IMR-90 (cell line): ENCODE data around the gene CPEB1. TPM values are rescaled to one million over a fixed set of nuclear protein-coding genes. Genes with fewer than 3 reads are reported as not detected.

Experiments used
- ATAC-seq: fragments of 200-7000 bp; cut with Tn5 transposase; 2 replicates; pipeline ENCODE4 v1.9.1; 2020; ENCODE audit warnings: low read depth, mild to moderate bottlenecking, moderate library complexity
- BruUV-seq: library from RNA; stranded (reverse); fragments of 400-500 nt; replicated peaks from 2 replicates; lab custom pipeline; 2021; lab: Mats Ljungman, UMichigan
- CTCF ChIA-PET: fragments of 300-600 bp; formaldehyde crosslinking; extraction: SDS; loops from one replicate; lab custom pipeline; 2021; ENCODE audit warnings: antibody characterized with exemption; lab: Yijun Ruan, JAX
- POLR2A ChIA-PET: fragments of 300-600 bp; sonication (Branson Sonifier 250); formaldehyde crosslinking; loops from one replicate; lab custom pipeline; 2022; ENCODE audit warnings: antibody characterized with exemption; ENCODE audit not compliant: unreplicated experiment; lab: Charles Lee
- DNase-seq: peaks from one replicate; pipeline ENCODE4 v3.0.0; 2013
- H2AFZ ChIP-seq: replicated peaks from 2 replicates; pipeline ENCODE3; 2013; ENCODE audit warnings: low read length, mild to moderate bottlenecking; ENCODE audit not compliant: poor library complexity
- H2AK5ac ChIP-seq: 2 replicates; pipeline ENCODE4 v1.6.1; 2013; ENCODE audit warnings: low read depth, low read length, inconsistent platforms
- H2AK9ac ChIP-seq: replicated peaks from 2 replicates; pipeline ENCODE3; 2013; ENCODE audit warnings: mild to moderate bottlenecking, low read depth, low read length, moderate library complexity; ENCODE audit not compliant: poor library complexity
- H2BK120ac ChIP-seq: 2 replicates; pipeline ENCODE4 v1.6.1; 2013; ENCODE audit warnings: low read depth, low read length, inconsistent platforms
- H2BK15ac ChIP-seq: 3 replicates; pipeline ENCODE4 v1.6.1; 2013; ENCODE audit warnings: low read depth, low read length, inconsistent platforms
- H2BK20ac ChIP-seq: 2 replicates; pipeline ENCODE4 v1.6.1; 2013; ENCODE audit warnings: low read depth, mild to moderate bottlenecking, inconsistent platforms, low read length, moderate library complexity
- H2BK5ac ChIP-seq: 2 replicates; pipeline ENCODE4 v1.6.1; 2013; ENCODE audit warnings: mild to moderate bottlenecking, low read depth, low read length, inconsistent platforms; ENCODE audit not compliant: poor library complexity, severe bottlenecking
- H3K14ac ChIP-seq: replicated peaks from 2 replicates; pipeline ENCODE4 v1.6.1; 2013; ENCODE audit warnings: low read depth, low read length, inconsistent platforms
- H3K18ac ChIP-seq: 2 replicates; pipeline ENCODE4 v1.6.1; 2013; ENCODE audit warnings: low read depth, low read length, control low read depth
- H3K23ac ChIP-seq: 2 replicates; pipeline ENCODE4 v1.6.1; 2013; ENCODE audit warnings: low read depth, low read length, inconsistent platforms
- H3K27ac ChIP-seq: 2 replicates; pipeline ENCODE4 v1.5.1; 2013; ENCODE audit warnings: mild to moderate bottlenecking, control low read depth, low read length; ENCODE audit not compliant: insufficient read depth
- H3K27me3 ChIP-seq: 2 replicates; pipeline ENCODE4 v1.6.1; 2013; ENCODE audit warnings: low read length; ENCODE audit not compliant: control insufficient read depth, insufficient read depth
- H3K36me3 ChIP-seq: 2 replicates; pipeline ENCODE4 v1.6.1; 2013; ENCODE audit warnings: low read length, mixed read lengths; ENCODE audit not compliant: control insufficient read depth, insufficient read depth
- H3K4ac ChIP-seq: 2 replicates; pipeline ENCODE4 v1.6.1; 2013; ENCODE audit warnings: low read depth, low read length, inconsistent platforms
- H3K4me1 ChIP-seq: 2 replicates; pipeline ENCODE4 v1.6.1; 2013; ENCODE audit warnings: low read length, mixed read lengths; ENCODE audit not compliant: control insufficient read depth, insufficient read depth
- H3K4me2 ChIP-seq: 2 replicates; pipeline ENCODE4 v1.6.1; 2013; ENCODE audit warnings: low read depth, mild to moderate bottlenecking, control low read depth, low read length, moderate library complexity
- H3K4me3 ChIP-seq: 2 replicates; pipeline ENCODE4 v1.5.1; 2013; ENCODE audit warnings: low read depth, mild to moderate bottlenecking, control low read depth, low read length, moderate library complexity; ENCODE audit not compliant: insufficient read depth
- H3K56ac ChIP-seq: 2 replicates; pipeline ENCODE4 v1.6.1; 2013; ENCODE audit warnings: low read length, inconsistent platforms; ENCODE audit not compliant: insufficient read depth; ENCODE audit errors: extremely low read depth
- H3K79me1 ChIP-seq, 2 experiments: 2 replicates each; pipeline ENCODE4 v1.6.1; 2013; ENCODE audit warnings: low read length in 2 of 2, inconsistent platforms in 1 of 2, low read depth in 1 of 2
- H3K9ac ChIP-seq: 2 replicates; pipeline ENCODE4 v1.6.1; 2013; ENCODE audit warnings: low read depth, low read length, control low read depth
- H3K9me1 ChIP-seq: 2 replicates; pipeline ENCODE4 v1.6.1; 2013; ENCODE audit warnings: low read length, inconsistent platforms; ENCODE audit not compliant: insufficient read depth
- H3K9me3 ChIP-seq: 2 replicates; pipeline ENCODE4 v1.6.1; 2013; ENCODE audit warnings: low read length; ENCODE audit not compliant: control insufficient read depth, insufficient read depth
- H4K20me1 ChIP-seq: 2 replicates; pipeline ENCODE4 v1.6.1; 2013; ENCODE audit warnings: low read length, inconsistent platforms; ENCODE audit not compliant: insufficient read depth
- H4K5ac ChIP-seq: 2 replicates; pipeline ENCODE4 v1.6.1; 2013; ENCODE audit warnings: mild to moderate bottlenecking, low read depth, low read length, control low read depth
- H4K8ac ChIP-seq, 2 experiments: 2 replicates each; pipeline ENCODE4 v1.6.1; 2013; ENCODE audit warnings: low read depth in 2 of 2, low read length in 2 of 2, control low read depth in 1 of 2, inconsistent platforms in 1 of 2
- H4K91ac ChIP-seq: 2 replicates; pipeline ENCODE4 v1.6.1; 2013; ENCODE audit warnings: low read depth, low read length, inconsistent platforms; ENCODE audit not compliant: insufficient read depth
- NFE2L2 ChIP-seq: fragments of 150-350 bp; IDR thresholded peaks from 2 replicates; pipeline ENCODE4 v1.6.1; 2016; ENCODE audit warnings: low read depth, mild to moderate bottlenecking, low read length
- WGBS, 2 experiments: methylation state at CpG; one replicate each; pipeline versions ENCODE4 v1.1.5 to v1.1.7; 2013; ENCODE audit warnings: missing lambda C conversion rate in 2 of 2; ENCODE audit not compliant: insufficient read length in 1 of 2; ENCODE audit errors: extremely low coverage in 2 of 2; 5-methylcytosine and 5-hydroxymethylcytosine counted together
- dilution Hi-C: fragments of 300-500 bp; cut with HindIII; formaldehyde crosslinking; loops from one replicate; pipeline ENCODE4 v1.14.3; 2018; ENCODE audit warnings: low sequenced_read_pairs; ENCODE audit not compliant: unreplicated experiment
- in situ Hi-C: fragments of 300-500 bp; cut with MboI; formaldehyde crosslinking; loops from 3 replicates; pipeline ENCODE4 v1.14.3; 2019; ENCODE audit warnings: low sequenced_read_pairs, inconsistent platforms, mixed read lengths
- intact Hi-C: fragments of 100-400 bp; cut with micrococcal nuclease; formaldehyde crosslinking; loops from 2 replicates; pipeline ENCODE4 v1.10.0; 2022
- polyA plus RNA-seq, 3 experiments: library from polyadenylated mRNA; depleted of rRNA; stranded (reverse); fragments of >200 nt; gene quantifications; 2 replicates each; pipeline ENCODE4 v1.2.3, GENCODE V29; 2012; ENCODE audit warnings: low replicate concordance in 1 of 3
- total RNA-seq: library from RNA; depleted of rRNA; stranded (reverse); fragments of >200 nt; gene quantifications from 2 replicates; pipeline ENCODE4 v1.2.3, GENCODE V29; 2012
- TF ChIP-seq, protein P1 (sequence below): fragments of 150-350 bp; IDR thresholded peaks from 2 replicates; pipeline ENCODE4 v1.6.1; 2016; ENCODE audit warnings: low read depth, mild to moderate bottlenecking, low read length, moderate library complexity, borderline replicate concordance
- TF ChIP-seq, protein P2 (sequence below): fragments of 150-350 bp; IDR thresholded peaks from 2 replicates; pipeline ENCODE4 v1.6.1; 2017; ENCODE audit warnings: mild to moderate bottlenecking, antibody characterized with exemption, low read length, low read depth
- TF ChIP-seq, protein P3 (sequence below): conservative IDR thresholded peaks from 2 replicates; pipeline ENCODE4 v1.5.1; 2012; ENCODE audit warnings: mild to moderate bottlenecking, low read depth, low read length, improper control_type of control experiment

CPEB1 gene
- total and polyA plus RNA-seq, 2 of the 4 experiments (the other 2 are of a cell fraction): 8.9 to 12.5 TPM

DNA sequence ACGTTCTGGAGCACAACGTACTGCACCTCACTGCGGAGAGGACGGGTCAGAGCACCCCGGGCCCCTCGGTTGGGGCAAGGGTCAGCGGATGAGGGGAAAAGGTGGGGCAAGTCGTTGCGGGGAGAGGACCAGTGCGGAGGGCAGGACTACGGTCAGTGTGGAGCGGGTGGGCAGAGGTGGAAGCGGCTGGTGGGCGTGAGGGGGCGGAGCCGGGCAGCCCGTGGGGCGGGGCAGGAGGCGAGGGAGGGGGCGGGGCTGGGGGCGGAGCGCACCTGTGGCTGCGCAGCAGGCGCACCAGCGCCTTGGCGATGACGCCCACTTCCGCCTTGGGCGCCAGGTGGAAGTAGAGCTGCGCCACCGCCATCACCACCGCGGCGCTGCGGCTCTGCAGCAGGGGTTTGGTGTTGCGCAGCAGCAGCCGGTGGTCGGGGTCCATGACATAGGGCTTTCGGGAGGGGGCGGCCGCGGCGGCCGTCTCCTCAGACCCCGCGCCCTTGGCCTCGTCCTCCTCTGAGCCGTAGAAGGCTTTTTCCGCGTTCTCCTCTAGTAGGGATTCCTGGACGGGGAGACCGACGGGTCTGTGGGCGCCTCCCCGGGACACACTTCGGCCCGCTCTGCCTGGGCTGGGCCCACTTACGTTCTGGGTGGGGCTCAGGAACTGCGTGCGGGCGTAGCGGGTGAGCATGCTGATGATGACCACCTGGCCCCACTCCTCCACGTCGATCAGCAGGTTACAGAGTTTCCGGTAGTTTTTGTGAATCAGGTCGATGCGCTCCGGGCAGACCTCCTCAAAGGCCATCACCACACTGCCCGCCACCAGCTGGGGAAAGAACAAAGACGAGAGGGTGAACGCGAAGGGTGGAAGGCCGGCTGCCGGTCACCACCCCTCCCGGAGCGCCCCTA lies 33.3 kb upstream of the CPEB1 start:
- Histone ChIP-seq H2BK120ac (no peak overlapping the region), H3K4me1 (no peaks in the 10 kb centered on the region), H3K4me2 (no peak overlapping the region), H3K36me3 (no peaks in the 10 kb centered on the region), H2AK5ac (no peak overlapping the region), H3K27ac (no peak overlapping the region), H3K56ac (no peak overlapping the region), H3K27me3 (peaks cover 30% of the 10 kb centered on the region), H3K18ac (no peak overlapping the region), H2AK9ac (peak overlapping the region; percentile 42), H4K91ac (no peak overlapping the region), H2BK5ac (no peak overlapping the region), H2BK20ac (no peak overlapping the region), H3K14ac (no peak overlapping the region), H4K20me1 (no peaks in the 10 kb centered on the region), H2BK15ac (no peak overlapping the region), H3K79me1 (no peaks in the 10 kb centered on the region), H3K9me1 (no peaks in the 10 kb centered on the region), H3K9ac (no peak overlapping the region), H3K4me3 (no peak overlapping the region), H4K5ac (no peak overlapping the region), H3K23ac (no peak overlapping the region), H3K4ac (no peak overlapping the region), H2AFZ (peak overlapping the region; percentile 56), H3K9me3 (no peaks in the 10 kb centered on the region; the same call in 1 of the 2 replicates), H4K8ac (no peak overlapping the region)
- DNase-seq: no peak
- no TSS peak for BruUV-seq
- in situ Hi-C loops (no loop called here), dilution Hi-C loops (no loop called here), intact Hi-C loops (loop anchor here (10.0 kb wide), 1 partner anchor 56 kb away; no protein-coding TSS in a partner anchor)
- 3% methylated on average over 24 of the region's 76 CpGs; no CpG with 5 or more reads in 1 of the 2 experiments for WGBS, 2 experiments
- no peak for ATAC-seq
- TF ChIP-seq, protein P1, sequence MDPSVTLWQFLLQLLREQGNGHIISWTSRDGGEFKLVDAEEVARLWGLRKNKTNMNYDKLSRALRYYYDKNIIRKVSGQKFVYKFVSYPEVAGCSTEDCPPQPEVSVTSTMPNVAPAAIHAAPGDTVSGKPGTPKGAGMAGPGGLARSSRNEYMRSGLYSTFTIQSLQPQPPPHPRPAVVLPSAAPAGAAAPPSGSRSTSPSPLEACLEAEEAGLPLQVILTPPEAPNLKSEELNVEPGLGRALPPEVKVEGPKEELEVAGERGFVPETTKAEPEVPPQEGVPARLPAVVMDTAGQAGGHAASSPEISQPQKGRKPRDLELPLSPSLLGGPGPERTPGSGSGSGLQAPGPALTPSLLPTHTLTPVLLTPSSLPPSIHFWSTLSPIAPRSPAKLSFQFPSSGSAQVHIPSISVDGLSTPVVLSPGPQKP: no peak
- TF ChIP-seq, protein P2, sequence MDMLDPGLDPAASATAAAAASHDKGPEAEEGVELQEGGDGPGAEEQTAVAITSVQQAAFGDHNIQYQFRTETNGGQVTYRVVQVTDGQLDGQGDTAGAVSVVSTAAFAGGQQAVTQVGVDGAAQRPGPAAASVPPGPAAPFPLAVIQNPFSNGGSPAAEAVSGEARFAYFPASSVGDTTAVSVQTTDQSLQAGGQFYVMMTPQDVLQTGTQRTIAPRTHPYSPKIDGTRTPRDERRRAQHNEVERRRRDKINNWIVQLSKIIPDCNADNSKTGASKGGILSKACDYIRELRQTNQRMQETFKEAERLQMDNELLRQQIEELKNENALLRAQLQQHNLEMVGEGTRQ: no peak
- TF ChIP-seq NFE2L2: no peak
- TF ChIP-seq, protein P3, sequence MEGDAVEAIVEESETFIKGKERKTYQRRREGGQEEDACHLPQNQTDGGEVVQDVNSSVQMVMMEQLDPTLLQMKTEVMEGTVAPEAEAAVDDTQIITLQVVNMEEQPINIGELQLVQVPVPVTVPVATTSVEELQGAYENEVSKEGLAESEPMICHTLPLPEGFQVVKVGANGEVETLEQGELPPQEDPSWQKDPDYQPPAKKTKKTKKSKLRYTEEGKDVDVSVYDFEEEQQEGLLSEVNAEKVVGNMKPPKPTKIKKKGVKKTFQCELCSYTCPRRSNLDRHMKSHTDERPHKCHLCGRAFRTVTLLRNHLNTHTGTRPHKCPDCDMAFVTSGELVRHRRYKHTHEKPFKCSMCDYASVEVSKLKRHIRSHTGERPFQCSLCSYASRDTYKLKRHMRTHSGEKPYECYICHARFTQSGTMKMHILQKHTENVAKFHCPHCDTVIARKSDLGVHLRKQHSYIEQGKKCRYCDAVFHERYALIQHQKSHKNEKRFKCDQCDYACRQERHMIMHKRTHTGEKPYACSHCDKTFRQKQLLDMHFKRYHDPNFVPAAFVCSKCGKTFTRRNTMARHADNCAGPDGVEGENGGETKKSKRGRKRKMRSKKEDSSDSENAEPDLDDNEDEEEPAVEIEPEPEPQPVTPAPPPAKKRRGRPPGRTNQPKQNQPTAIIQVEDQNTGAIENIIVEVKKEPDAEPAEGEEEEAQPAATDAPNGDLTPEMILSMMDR: no peak
- CTCF ChIA-PET: no interaction called here
- POLR2A ChIA-PET: no interaction called here
